ENCODE data around the gene OR8A1. TPM values are rescaled to one million over a fixed set of nuclear protein-coding genes. Genes with fewer than 3 reads are reported as not detected.

The OR8A1 gene
- total RNA-seq, 1 donor from 2014 or later, result not detected

- H3K36me3 ChIP-seq (ENCODE audit: control insufficient read depth, insufficient read depth, low read length), result no peaks in the 10 kb centered on the region
- H3K4me3 ChIP-seq (ENCODE audit: low read depth, low read length), result no peak overlapping the region
- TF ChIP-seq CTCF (IDR thresholded peaks at IDR 0.05; ENCODE audit: insufficient read depth, low read length, severe bottlenecking), result no peak
- peaks cover 3% of the 10 kb centered on the region for H3K27me3 ChIP-seq (ENCODE audit: control insufficient read depth, insufficient read depth, low read length)
- DNase-seq (ENCODE audit: low read depth) (no peak), FAIRE-seq (no peak)
Observed at GRCh38 chr11:124618863-124619262, 49.1 kb downstream of the OR8A1 start.

Other genes with a start within 250 kb of the OR8A1 start
- not detected in 2 replicates for gene OR8D2, start 249.8 kb upstream of the OR8A1 start, total RNA-seq
- gene OR8B2, start 185.5 kb upstream of the OR8A1 start, total RNA-seq, result not detected in 2 replicates
- gene OR8B3, start 171.0 kb upstream of the OR8A1 start, total RNA-seq, result not detected in 2 replicates
- gene OR8B4, start 145.1 kb upstream of the OR8A1 start, total RNA-seq, result not detected in 2 replicates
- gene OR8B8, start 124.3 kb upstream of the OR8A1 start, total RNA-seq, result not detected in 2 replicates
- gene OR8B12, start 26.3 kb upstream of the OR8A1 start, total RNA-seq, result not detected in 2 replicates
- gene PANX3, start 41.4 kb downstream of the OR8A1 start, total RNA-seq, result not detected in 2 replicates
- 21.9 and 28.0 TPM in 2 replicates for gene TBRG1, start 52.9 kb downstream of the OR8A1 start, total RNA-seq
- 9.0 and 10.8 TPM in 2 replicates for gene SIAE, start 103.7 kb downstream of the OR8A1 start, total RNA-seq
- 2.4 and 5.8 TPM in 2 replicates for gene SPA17, start 103.9 kb downstream of the OR8A1 start, total RNA-seq
- gene NRGN, start 169.9 kb downstream of the OR8A1 start, total RNA-seq, result not detected in 2 replicates
- gene VSIG2, start 182.3 kb downstream of the OR8A1 start, total RNA-seq, result 0.53 and 2.0 TPM in 2 replicates
- gene ESAM, start 192.3 kb downstream of the OR8A1 start, total RNA-seq, result not detected in 2 replicates
- gene MSANTD2, start 230.4 kb downstream of the OR8A1 start, total RNA-seq, result 2.9 TPM in 2 replicates